CD1c-positive myeloid dendritic cell (primary cell): ENCODE measurements around the gene KRT37.
"Not testable (repeated sequence)": the region's sequence is repeated elsewhere in the genome, so short reads cannot be mapped to it uniquely, and the experiment has no call there.

Experiments used
- DNase-seq: peaks from one replicate; pipeline ENCODE4 v3.0.0-alpha.2; 2016; ENCODE audit errors: extremely low spot score

KRT37 gene

GRCh38 chr17:41434415-41434814 is 10.0 kb upstream of the KRT37 start:
- no peak for DNase-seq

GRCh38 chr17:41434005-41434404 is 9.6 kb upstream of the KRT37 start:
- DNase-seq = no peak

GRCh38 chr17:41433586-41433985 is 9.2 kb upstream of the KRT37 start:
- no peak for DNase-seq

DNA sequence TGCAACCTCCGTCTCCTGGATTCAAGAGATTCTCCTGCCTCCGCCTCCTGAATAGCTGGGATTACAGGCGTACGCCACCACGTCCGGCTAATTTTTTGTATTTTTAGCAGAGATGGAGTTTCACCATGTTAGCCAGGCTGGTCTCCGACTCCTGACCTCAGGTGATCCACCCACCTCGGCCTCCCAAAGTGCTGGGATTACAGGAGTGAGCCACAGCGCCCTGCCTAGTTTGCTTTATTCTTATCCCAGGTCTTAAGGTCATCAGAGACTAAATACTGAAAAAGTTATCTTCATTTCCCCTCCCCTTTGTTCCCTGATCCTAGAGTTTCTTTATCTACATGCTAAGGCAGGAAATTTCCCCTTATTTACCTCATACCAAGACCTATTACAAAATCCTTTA is 6.0 kb upstream of the KRT37 start:
- DNase-seq = not testable (repeated sequence)

- DNase-seq = no peak
These were observed 5.3 kb upstream of the KRT37 start for GRCh38 chr17:41429667-41430066.

GRCh38 chr17:41428591-41429291 is 4.4 kb upstream of the KRT37 start:
- no peak for DNase-seq

GRCh38 chr17:41422586-41422985 is 1.8 kb downstream of the KRT37 start:
- not testable (repeated sequence) for DNase-seq

DNA sequence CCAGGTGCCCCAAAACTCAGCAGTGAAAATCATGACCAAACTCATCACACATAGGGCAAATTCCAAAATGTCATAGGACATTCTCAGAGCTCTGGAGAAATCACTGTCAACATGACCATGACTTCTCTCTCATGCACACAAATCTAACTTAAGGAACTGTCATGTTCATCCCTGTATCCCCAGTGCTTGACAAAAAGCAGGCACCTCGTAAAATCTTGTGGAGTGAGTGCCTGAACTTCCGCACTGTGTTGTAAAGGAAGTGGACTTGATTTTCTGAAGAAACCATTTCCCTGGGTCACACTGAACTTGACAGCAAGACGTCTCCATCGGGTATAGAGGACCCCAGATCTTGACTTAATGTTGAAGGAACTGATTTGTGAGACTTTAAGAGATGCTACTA is 2.8 kb downstream of the KRT37 start:
- DNase-seq = no peak

DNA sequence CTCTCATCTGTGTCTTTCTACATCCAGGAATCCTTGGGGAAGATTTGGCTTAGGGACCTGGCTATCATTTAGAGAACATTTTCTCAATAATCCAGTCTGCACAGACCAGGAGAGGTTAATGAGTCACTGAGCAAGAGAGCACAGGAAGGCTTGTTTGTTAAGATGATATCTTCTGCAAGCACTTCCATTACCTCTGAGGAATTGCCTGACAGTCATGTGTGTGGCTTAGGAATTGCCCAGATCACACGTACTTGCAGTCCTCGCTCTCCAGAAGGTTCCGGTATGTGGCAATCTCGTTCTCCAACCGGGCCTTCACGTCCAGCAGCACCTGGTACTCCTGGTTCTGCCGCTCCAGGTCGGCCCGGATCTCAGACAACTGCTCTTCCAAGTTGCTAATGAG is 3.3 kb downstream of the KRT37 start:
- no peak for DNase-seq

DNA sequence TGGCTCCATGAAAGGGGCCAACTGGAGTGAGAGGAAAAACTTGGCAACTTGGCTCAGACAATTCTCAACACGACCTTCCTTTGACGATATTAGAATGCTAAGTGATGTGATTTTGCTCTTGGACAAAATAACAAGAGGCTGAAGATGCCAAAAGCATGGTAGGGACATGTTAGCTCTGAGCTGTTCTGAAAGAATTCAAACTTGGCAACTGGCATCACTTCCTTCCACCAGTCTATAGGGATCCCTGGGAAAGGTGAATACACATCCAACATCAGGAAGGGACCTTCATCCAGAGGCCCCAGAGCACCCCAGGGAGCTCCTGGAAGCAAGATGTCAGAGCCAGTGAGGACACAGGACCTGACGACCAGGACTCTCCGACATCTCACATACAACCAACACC is 4.3 kb downstream of the KRT37 start:
- no peak for DNase-seq

DNA sequence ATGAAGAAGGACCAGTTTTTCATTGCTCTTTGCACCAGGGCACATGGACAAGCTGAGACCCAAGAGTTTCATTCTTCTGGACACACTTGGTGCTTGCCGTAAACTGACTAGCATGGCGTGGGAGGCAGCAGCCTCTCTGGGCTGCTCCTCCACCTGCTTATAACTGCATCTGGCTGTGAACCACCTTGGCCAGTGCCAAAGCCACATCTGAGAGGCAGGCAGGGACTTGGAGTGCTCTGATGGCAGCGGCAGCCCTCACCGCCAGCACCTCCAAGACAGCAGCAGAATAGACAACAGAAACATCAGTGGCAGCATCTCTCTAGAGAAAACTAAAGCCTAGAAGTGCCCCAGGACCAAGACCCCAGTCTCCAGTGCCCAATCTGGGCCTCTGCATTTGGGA is 4.7 kb downstream of the KRT37 start:
- no peak for DNase-seq

DNA sequence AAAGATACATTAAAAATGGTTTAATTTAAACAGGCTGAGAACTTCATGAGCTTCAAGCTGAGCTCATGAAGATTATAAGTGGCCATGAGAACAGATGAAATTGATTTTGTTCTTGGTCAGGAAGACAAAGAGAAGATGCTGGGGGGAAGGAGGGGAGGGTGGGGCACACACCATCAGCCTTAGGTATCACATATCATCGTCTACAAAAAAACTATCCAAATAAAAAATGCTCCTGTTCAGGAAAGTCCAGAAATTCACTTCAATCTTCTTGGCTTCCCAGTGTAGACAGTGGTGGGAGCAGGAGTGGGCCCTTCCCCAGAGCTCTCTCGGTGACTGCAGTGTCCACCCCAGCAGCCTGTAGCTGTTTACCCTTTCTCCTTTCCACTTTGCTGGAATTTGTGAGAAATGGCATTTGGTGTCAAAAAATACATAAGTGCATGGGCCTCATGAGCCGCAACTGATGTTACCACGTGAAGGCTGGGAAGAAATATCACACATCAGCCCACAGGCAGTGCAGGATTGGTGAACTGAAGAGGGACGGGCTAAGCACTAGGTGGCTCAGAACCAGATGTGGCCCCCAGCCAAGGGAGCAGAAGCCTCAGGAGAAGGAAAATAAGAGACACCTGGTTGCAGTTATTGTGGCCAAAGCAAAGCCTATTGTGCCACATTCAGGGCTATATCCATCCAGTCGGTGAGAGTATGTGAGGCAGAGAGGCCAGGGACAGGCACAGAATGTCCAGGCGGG is 6.1 kb downstream of the KRT37 start:
- DNase-seq = no peak

DNA sequence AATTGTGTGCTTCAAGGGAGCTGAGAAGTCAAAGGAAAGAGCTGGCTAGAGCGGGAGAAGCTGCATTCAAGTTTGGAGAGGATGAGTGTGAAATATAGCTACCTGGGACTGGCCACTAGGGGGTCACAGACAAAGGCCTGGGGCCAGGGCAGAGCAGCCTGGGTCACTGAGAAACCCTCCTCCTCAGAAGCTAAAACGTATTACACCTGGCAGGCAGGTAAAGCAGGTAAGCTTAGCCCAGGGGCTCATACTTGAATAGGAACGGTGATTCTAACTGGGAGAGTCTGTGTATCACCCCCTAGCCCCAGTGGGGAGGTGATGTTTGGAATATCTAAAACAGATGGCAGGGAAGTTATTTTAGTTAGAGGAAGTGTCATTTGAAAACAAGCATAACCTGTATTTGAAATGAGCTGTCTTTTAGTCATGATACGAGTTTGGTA is 6.8 kb downstream of the KRT37 start:
- DNase-seq = no peak

DNA sequence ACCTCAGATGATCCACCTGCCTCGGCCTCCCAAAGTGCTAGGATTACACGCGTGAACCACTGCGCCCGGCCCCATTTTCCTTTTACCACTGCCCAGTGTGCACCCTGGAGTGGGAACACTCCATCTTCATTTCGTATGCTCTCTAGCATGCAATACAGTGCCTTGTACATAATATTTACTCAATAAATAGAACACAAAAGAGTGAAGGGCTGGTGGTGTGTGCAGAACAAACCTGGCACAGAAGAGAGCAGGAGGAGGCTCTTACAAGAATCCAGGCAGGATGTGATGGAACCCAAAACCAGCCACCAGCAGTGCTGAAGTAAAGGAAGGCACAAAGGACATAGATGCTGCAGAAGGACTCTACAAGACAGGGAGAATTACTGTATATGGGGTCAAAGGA is 7.3 kb downstream of the KRT37 start:
- DNase-seq = no peak

DNA sequence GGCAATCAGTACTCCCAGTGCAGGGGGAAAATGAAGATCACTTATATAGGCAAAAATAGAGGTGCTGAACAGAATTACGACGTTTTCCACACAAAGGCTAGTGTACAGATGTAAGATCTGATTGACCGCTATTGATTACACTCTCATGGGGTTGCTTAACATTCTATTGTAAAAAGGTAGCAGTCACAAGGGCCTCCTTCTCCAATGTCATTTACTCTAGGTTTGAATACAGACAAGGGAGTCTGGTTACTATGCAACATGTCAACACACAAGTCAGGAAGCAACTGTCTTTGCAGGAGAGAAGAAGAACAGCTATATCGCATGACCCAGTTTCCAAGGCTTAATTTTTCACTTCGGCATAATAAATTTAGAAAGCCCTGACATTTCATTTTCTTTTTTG is 7.9 kb downstream of the KRT37 start:
- DNase-seq = no peak

DNA sequence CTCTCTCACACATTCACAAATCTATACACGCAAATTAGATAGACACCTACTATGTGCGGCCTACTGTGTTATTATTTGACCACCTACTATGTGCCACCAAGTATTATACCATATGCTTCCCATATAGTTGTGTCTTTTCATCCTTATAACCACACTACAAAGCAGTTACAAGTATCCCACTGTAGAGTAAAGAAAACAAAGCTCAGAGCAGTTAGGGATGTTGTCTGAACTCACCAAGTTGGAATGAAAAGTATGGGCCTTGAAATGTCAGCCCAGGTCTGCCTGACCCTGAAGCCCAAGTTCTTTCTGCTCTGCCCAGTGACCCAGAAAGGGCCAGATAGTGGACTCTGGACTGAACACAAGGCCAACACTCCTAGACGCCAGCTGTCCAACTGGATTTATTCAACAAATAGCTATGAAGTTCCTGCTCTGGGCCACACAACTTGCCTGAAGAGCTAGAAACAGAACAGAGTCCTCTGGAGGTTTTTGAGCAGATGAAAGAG is 8.5 kb downstream of the KRT37 start:
- DNase-seq = no peak

GRCh38 chr17:41415411-41415810 is 9.0 kb downstream of the KRT37 start:
- no peak for DNase-seq

DNA sequence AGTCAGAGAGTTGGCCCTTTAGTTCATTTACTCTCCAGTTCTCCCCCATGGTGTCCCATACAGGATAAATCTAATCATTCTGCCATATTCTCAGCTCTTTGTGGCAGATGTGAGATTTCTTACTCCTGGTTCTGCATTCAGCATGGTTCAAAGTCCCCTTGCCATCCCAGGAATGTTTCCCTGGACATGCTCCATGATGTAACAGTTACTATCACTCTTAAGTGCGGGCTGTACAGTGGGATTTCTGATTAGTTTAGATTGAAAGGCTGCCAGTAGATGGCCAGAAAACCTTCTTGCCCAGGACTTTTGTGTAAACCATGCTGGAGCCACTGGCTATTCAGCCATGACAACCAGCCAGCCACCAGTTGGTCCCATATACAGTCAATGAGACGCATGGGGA is 10.4 kb downstream of the KRT37 start:
- DNase-seq = no peak

DNA sequence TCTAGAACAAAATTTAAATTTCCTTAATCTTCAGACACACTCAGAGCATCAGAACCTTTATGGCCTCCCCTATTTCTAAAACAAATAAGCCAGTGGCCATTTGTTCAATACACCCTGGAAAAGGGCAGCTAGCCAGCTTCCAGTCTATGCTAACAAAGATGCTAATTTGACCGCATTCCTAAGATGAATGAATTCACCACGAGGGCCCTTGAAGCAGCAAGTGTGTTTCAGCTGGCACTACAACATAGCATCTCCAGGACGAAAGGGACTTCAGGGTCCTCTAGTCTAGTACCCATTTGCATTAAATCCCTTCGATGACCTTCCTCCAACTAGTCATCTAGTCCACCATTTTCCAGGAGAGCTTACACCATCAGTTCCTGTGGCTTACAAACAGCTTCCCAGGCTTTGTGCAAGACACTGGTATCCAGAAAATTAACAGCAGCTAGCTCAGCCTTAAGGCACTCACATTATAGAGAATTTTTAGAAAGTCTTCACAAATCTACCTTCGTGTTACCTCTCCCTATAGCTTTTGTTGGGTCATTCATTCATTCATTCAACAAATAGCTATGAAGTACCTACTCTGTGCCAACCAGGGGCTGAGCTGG is 10.9 kb downstream of the KRT37 start:
- no peak for DNase-seq

DNA sequence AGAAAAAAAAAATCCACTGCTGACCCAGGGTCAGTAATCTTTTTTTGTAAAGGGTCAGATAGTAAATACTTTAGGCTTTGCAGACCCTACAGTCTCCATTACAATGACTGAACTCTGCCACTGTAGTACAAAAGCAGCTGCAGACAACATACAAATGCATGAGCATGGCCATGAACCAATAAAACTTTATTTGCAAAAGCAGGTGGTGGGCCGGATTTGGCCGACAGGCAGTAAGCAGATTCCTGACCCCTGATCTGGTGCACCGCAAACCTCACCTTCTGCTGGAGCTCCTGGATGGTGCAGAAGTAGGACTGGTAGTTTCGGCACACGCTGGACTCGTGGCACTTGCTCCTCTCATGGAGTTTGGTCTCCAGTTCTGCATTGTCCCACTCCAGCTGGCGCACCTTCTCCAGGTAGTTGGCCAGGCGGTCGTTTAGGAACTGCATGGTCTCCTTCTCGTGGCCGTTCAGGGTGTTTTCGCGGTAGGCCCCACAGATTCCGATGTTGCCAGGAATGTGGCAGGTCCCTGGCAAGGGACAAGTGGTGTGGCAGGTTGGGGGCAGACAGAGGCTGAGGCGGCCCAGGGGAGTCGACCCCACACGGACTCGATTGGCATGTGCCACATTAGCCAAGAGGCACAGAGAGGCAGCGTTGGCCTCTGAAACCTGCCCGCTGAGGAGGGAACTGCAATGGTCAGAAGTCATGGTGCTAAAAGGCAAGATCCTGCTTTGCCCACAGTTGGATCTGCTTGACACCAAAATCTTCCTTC is 13.1 kb downstream of the KRT37 start:
- DNase-seq = no peak

DNA sequence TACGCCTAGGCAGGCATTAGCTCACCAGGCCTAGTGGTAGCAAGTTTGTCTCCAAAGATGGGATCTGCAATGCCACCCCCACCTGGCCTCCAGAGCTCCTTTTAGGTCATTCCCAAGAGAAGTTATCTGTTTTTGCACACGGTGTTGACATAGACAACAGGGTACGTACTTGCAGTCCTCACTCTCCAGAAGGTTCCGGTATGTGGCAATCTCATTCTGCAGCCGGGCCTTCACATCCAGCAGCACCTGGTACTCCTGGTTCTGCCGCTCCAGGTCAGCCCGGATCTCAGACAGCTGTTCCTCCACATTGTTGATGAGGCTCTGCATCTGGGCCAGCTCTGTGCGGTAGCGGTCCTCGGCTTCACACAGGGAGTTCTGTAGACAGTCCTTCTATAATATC is 17.2 kb downstream of the KRT37 start:
- no peak for DNase-seq

- no peak for DNase-seq
These were observed 18.2 kb downstream of the KRT37 start for GRCh38 chr17:41406205-41406604.
